ENCODE measurements around the gene POLG2. TPM values are rescaled to one million over a fixed set of nuclear protein-coding genes. Genes with fewer than 3 reads are reported as not detected.

The POLG2 gene
- total and polyA plus RNA-seq, 2 of the 8 experiments (the other 6 are each of a cell fraction or from before 2014, with no cell fraction given), result 9.7 to 34.3 TPM

DNA sequence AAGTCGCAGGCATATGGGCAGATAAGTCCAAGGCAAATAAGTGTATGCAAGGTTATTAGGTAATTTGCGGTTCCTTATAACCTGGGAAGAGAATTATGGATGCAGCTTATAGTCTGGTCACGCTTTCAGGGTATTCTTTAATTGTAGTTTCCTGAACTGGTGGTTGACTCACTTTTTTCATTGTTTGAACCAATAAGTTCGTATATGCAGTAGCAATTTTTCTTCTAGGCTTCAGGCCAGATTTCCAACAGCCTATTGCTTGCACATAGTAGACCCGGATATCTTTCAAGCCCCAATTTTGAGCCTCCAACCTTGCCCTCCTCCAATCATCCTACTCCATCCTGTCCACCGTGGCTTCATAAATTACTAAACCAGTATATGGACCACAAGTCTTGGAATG, 22.7 kb upstream of the POLG2 start:
- H4K20me1 ChIP-seq (replicated peaks in 1 of 2; ENCODE audit: control insufficient read depth in 1 of 2, insufficient read depth in 2 of 2, low read length in 2 of 2), result peaks cover 10 to 11% of the 10 kb centered on the region in 2 experiments
- no peaks in the 10 kb centered on the region for H3K27me3 ChIP-seq (replicated peaks in 1 of 4; ENCODE audit: control insufficient read depth in 3 of 4, extremely low read depth in 1 of 4, insufficient read depth in 3 of 4, low read length in 3 of 4)
- H4K8ac ChIP-seq (ENCODE audit: extremely low read depth, insufficient read depth, low read length), result no peak overlapping the region
- peaks cover 2% of the 10 kb centered on the region; the same call in 1 of the 2 replicates for H3K79me1 ChIP-seq (ENCODE audit: low read depth, low read length)
- POLR2A ChIA-PET (ENCODE audit: partially characterized antibody), result interaction anchor here (0.9 to 5.3 kb wide), 6 partner anchors 11 to 18 kb away, joined by 3 to 49 read pairs (median 4); partner anchors contain the start of genes CEP95 and DDX5
- no peak for DNase-seq (ENCODE audit: low read depth in 1 of 2, low spot score in 2 of 2)
- H3K36me3 ChIP-seq (ENCODE audit: control insufficient read depth in 2 of 4, insufficient read depth in 4 of 4, low read length in 3 of 4), result peaks cover 13 to 94% (median 67%) of the 10 kb centered on the region in 4 experiments
- H4K91ac ChIP-seq (replicated peaks; ENCODE audit: insufficient read length, low read length), result no peak overlapping the region
- no peak overlapping the region for H3K27ac ChIP-seq (ENCODE audit: low read depth, low read length)
- TF ChIP-seq SP2 (IDR thresholded peaks at IDR 0.05; ENCODE audit: low read length) (no peak), CHD2 (IDR thresholded peaks at IDR 0.05; ENCODE audit: low read length) (no peak), RXRA (IDR thresholded peaks at IDR 0.05; ENCODE audit: insufficient read depth, low read depth, low read length) (no peak), SRF (IDR thresholded peaks at IDR 0.05; ENCODE audit: low read depth, low read length) (no peak), RNF2 (IDR thresholded peaks at IDR 0.05; ENCODE audit: borderline replicate concordance, low read depth, low read length, missing control alignments, poor library complexity, severe bottlenecking) (no peak), TBP (IDR thresholded peaks at IDR 0.05; ENCODE audit: low read depth, low read length) (no peak), TEAD4 (IDR thresholded peaks at IDR 0.05; ENCODE audit: low read depth, low read length) (no peak), SIX5 (IDR thresholded peaks at IDR 0.05; ENCODE audit: low read depth, low read length) (no peak), POLR2AphosphoS5 (IDR thresholded peaks at IDR 0.05; ENCODE audit: low read depth, low read length) (no peak), SIN3A (conservative IDR thresholded peaks at IDR 0.05 in 1 of 2, IDR thresholded peaks at IDR 0.05 in 1 of 2; ENCODE audit: low read depth in 1 of 2, low read length in 2 of 2) (no peak)
- TF ChIP-seq, protein P1, sequence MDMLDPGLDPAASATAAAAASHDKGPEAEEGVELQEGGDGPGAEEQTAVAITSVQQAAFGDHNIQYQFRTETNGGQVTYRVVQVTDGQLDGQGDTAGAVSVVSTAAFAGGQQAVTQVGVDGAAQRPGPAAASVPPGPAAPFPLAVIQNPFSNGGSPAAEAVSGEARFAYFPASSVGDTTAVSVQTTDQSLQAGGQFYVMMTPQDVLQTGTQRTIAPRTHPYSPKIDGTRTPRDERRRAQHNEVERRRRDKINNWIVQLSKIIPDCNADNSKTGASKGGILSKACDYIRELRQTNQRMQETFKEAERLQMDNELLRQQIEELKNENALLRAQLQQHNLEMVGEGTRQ (IDR thresholded peaks at IDR 0.05; ENCODE audit: low read length), result no peak
- H2BK5ac ChIP-seq (ENCODE audit: low read depth, low read length), result no peak overlapping the region
- H2BK15ac ChIP-seq (ENCODE audit: low read length), result no peak overlapping the region
- no peak overlapping the region for H3K14ac ChIP-seq (ENCODE audit: insufficient read length)
- no peak overlapping the region for H3K56ac ChIP-seq (replicated peaks; ENCODE audit: insufficient read length, low read depth, low read length)
- no peak overlapping the region for H2BK120ac ChIP-seq (replicated peaks; ENCODE audit: low read depth, low read length)
- no peaks in the 10 kb centered on the region for H3K4me1 ChIP-seq (replicated peaks in 1 of 4; ENCODE audit: control insufficient read depth in 3 of 4, insufficient read depth in 4 of 4, low read length in 3 of 4)
- FAIRE-seq, result no peak
- CTCF ChIA-PET (ENCODE audit: partially characterized antibody), result interaction anchor here (0.7 kb wide), 1 partner anchor 15 kb away, joined by 3 read pairs; no protein-coding TSS in a partner anchor
- H3K18ac ChIP-seq (ENCODE audit: extremely low read depth, low read length), result no peak overlapping the region
- H2BK20ac ChIP-seq (ENCODE audit: low read length), result no peak overlapping the region
- no peak overlapping the region for H3K9ac ChIP-seq (replicated peaks in 1 of 4; ENCODE audit: extremely low read depth in 1 of 4, low read depth in 3 of 4, low read length in 3 of 4)
- no peaks in the 10 kb centered on the region for H3K9me3 ChIP-seq (ENCODE audit: insufficient read depth in 2 of 2, low read depth in 1 of 2, low read length in 1 of 2)
- H2AFZ ChIP-seq (ENCODE audit: low read length), result no peak overlapping the region
- H3K4me2 ChIP-seq (ENCODE audit: insufficient read depth in 1 of 2, low read depth in 2 of 2, low read length in 2 of 2), result no peak overlapping the region
- H2BK12ac ChIP-seq (ENCODE audit: low read depth, low read length), result no peak overlapping the region
- no peak overlapping the region for H2AK5ac ChIP-seq (ENCODE audit: low read depth, low read length)
- H4K5ac ChIP-seq (ENCODE audit: insufficient read length, low read depth, low read length), result no peak overlapping the region
- H3K4ac ChIP-seq (replicated peaks; ENCODE audit: insufficient read length, low read depth, low read length), result no peak overlapping the region
- 89% methylated on average over 6 of the region's 6 CpGs; no CpG with 5 or more reads in 1 of the 2 experiments for WGBS, 2 experiments (ENCODE audit: extremely low coverage in 1 of 2, insufficient coverage in 1 of 2, insufficient read length in 1 of 2, insufficient replicate concordance in 2 of 2, low coverage in 1 of 2, low lambda C conversion rate in 2 of 2, missing lambda C conversion rate in 1 of 2)
- no peaks in the 10 kb centered on the region; the same call in 1 of the 2 replicates for H3K23me2 ChIP-seq (ENCODE audit: low read depth, low read length)
- H3K23ac ChIP-seq (ENCODE audit: insufficient read length), result no peak overlapping the region
- H3K4me3 ChIP-seq (ENCODE audit: extremely low read depth in 1 of 4, insufficient read depth in 2 of 4, low read depth in 3 of 4, low read length in 4 of 4), result no peak overlapping the region
- H3K79me2 ChIP-seq (ENCODE audit: control insufficient read depth in 1 of 2, insufficient read depth in 2 of 2, low read length in 2 of 2), result no peaks in the 10 kb centered on the region; a peak in 1 of 4 replicates
